Prostate gland (tissue), 2 donors: ENCODE results near the gene SLC25A33.
"Not testable (repeated sequence)": the region's sequence is repeated elsewhere in the genome, so short reads cannot be mapped to it uniquely, and the experiment has no call there.

ENCODE experiments used
- POLR2A ChIP-seq: fragments of 450-650 bp; IDR thresholded peaks from one replicate; pipeline ENCODE4 v1.6.1; 2016; ENCODE audit warnings: antibody characterized with exemption, mild to moderate bottlenecking
- TF ChIP-seq, protein P1 (sequence below), 4 experiments: fragments of 200-600 bp in 2 of 4; fragments of 450-650 bp in 2 of 4; sonication (generic) in 2 of 4; IDR thresholded peaks; 1 replicate in 3 of 4; 2 replicates in 1 of 4; pipeline ENCODE4 v1.5.1; 2016 to 2019; ENCODE audit warnings: antibody characterized with exemption in 4 of 4, mild to moderate bottlenecking in 2 of 4, moderate library complexity in 2 of 4

- TF ChIP-seq, protein P1, sequence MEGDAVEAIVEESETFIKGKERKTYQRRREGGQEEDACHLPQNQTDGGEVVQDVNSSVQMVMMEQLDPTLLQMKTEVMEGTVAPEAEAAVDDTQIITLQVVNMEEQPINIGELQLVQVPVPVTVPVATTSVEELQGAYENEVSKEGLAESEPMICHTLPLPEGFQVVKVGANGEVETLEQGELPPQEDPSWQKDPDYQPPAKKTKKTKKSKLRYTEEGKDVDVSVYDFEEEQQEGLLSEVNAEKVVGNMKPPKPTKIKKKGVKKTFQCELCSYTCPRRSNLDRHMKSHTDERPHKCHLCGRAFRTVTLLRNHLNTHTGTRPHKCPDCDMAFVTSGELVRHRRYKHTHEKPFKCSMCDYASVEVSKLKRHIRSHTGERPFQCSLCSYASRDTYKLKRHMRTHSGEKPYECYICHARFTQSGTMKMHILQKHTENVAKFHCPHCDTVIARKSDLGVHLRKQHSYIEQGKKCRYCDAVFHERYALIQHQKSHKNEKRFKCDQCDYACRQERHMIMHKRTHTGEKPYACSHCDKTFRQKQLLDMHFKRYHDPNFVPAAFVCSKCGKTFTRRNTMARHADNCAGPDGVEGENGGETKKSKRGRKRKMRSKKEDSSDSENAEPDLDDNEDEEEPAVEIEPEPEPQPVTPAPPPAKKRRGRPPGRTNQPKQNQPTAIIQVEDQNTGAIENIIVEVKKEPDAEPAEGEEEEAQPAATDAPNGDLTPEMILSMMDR (IDR thresholded peaks at IDR 0.05), result not testable (repeated sequence)
- not testable (repeated sequence) for TF ChIP-seq POLR2A
Observed at GRCh38 chr1:9625030-9625429, 85.8 kb downstream of the SLC25A33 start.
